Astrocyte of the spinal cord (primary cell): ENCODE data around the gene ERBIN.
"Not testable (repeated sequence)": the region's sequence is repeated elsewhere in the genome, so short reads cannot be mapped to it uniquely, and the experiment has no call there.

ENCODE experiments used
- DNase-seq: peaks from one replicate; pipeline ENCODE4 v3.0.0; 2011; ENCODE audit warnings: low read depth, low spot score
- H3K4me3 ChIP-seq: 2 replicates; pipeline ENCODE4 v1.5.1; 2011; ENCODE audit warnings: low read depth, mild to moderate bottlenecking, low read length, moderate library complexity
- in situ Hi-C: cut with HindIII; loops from 2 replicates; pipeline ENCODE4 v1.10.0; 2017; ENCODE audit warnings: low sequenced_read_pairs
- TF ChIP-seq, protein P1 (sequence below): IDR thresholded peaks from 2 replicates; pipeline ENCODE4 v1.5.1; 2012; ENCODE audit warnings: low read depth, mild to moderate bottlenecking, low read length, inconsistent platforms

ERBIN gene

DNA sequence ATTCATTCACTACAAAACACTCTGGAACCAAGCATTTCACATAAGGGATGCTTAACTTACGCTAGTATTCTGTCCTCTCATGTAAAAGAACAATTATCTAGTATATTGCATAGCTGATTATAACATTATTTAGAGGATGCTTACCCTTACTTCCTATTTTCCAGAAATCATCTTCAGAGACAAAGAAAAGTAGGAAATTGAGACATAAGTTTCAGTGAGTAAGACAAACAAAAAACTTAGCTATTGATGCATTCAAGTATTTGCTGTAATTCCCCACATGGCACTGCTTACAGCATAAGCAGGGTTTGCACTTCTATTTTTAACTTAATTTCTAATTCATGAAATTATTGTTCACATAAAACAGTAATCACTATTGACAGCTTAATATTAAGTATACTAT lies 112.9 kb downstream of the ERBIN start:
- TF ChIP-seq, protein P1, sequence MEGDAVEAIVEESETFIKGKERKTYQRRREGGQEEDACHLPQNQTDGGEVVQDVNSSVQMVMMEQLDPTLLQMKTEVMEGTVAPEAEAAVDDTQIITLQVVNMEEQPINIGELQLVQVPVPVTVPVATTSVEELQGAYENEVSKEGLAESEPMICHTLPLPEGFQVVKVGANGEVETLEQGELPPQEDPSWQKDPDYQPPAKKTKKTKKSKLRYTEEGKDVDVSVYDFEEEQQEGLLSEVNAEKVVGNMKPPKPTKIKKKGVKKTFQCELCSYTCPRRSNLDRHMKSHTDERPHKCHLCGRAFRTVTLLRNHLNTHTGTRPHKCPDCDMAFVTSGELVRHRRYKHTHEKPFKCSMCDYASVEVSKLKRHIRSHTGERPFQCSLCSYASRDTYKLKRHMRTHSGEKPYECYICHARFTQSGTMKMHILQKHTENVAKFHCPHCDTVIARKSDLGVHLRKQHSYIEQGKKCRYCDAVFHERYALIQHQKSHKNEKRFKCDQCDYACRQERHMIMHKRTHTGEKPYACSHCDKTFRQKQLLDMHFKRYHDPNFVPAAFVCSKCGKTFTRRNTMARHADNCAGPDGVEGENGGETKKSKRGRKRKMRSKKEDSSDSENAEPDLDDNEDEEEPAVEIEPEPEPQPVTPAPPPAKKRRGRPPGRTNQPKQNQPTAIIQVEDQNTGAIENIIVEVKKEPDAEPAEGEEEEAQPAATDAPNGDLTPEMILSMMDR: no peak
- no peak for DNase-seq
- no peak overlapping the region for H3K4me3 ChIP-seq
- in situ Hi-C loops: no loop called here

DNA sequence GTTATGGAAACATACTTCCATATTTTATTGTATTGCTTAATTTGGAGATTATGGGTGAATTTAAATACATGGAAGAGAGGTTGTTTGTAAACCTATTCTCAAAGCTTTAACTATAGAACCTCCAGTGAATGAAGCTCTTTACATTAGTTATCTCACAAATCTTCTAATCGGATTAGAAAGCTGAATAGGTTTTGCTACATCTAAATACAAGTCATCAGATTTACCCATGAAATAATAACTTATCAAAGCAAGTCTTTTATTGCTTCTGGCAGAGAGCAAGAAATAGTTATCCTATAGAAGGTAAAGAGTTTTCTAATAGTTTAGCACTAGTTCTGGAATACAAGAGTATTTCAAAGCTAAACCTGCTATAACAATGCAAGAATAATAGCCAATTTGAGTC lies 113.3 kb downstream of the ERBIN start:
- in situ Hi-C loops: no loop called here
- DNase-seq: no peak
- no peak overlapping the region for H3K4me3 ChIP-seq
- TF ChIP-seq, protein P1: no peak

DNA sequence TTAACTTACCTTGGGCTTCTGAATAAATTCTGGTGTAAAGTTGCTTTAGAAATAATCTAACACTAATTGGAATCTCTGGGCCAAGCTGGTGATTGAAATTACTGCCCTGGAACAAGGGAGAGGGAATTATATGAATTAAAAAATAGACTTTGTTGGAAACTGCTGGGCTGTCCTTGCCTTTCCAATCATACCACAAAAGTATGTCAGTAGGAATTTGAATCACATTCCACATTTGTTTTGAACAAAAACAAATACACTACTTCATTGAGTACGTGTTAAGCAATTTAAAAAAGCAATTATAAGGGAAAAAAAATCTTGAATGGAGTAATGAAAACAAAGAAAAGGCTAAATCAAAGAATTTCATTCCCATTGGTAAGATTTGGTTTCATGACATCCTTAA lies 115.3 kb downstream of the ERBIN start:
- TF ChIP-seq, protein P1: no peak
- in situ Hi-C loops: no loop called here
- DNase-seq: no peak
- no peak overlapping the region for H3K4me3 ChIP-seq

DNA sequence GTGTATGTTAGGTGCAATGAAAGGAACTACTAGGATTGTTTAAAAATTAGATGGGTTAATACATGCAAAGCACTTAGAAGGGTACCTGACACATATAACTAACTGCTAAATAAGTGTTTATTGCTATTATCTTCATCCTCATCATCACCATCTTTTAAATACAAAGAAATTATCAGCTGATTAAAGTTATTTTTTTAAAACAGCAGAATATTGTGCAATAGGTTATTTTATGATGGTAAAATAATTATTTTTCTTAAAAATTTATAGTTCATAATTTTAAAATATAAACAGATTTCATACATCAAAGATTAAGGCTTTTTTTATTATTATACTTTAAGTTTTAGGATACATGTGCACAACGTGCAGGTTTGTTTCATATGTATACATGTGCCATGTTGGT lies 130.9 kb downstream of the ERBIN start:
- in situ Hi-C loops: no loop called here
- DNase-seq: no peak
- no peak overlapping the region for H3K4me3 ChIP-seq
- TF ChIP-seq, protein P1: no peak

DNA sequence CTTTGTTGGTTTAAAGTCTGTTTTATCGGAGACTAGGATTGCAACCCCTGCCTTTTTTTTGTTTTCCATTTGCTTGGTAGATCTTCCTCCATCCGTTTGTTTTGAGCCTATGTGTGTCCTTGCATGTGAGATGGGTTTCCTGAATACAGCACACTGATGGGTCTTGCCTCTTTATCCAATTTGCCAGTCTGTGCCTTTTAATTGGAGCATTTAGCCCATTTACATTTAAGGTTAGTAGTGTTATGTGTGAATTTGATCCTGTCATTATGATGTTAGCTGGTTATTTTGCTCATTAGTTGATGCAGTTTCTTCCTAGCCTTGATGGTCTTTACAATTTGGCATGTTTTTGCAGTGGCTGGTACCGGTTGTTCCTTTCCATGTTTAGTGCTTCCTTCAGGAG lies 134.9 kb downstream of the ERBIN start:
- H3K4me3 ChIP-seq, in situ Hi-C loops, DNase-seq: not testable (repeated sequence)

DNA sequence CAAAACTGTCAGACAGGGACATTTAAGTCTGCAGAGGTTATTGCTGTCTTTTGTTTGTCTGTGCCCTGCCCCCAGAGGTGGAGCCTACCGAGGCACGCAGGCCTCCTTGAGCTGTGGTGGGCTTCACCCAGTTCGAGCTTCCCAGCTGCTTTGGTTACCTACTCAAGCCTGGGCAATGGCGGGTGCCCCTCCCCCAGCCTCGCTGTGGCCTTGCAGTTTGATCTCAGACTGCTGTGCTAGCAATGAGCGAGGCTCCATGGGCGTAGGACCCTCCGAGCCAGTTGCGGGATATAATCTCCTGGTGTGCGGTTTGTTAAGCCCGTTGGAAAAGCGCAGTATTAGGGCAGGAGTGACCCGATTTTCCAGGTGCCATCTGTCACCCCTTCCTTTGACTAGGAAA lies 136.7 kb downstream of the ERBIN start:
- in situ Hi-C loops, H3K4me3 ChIP-seq, DNase-seq: not testable (repeated sequence)

DNA sequence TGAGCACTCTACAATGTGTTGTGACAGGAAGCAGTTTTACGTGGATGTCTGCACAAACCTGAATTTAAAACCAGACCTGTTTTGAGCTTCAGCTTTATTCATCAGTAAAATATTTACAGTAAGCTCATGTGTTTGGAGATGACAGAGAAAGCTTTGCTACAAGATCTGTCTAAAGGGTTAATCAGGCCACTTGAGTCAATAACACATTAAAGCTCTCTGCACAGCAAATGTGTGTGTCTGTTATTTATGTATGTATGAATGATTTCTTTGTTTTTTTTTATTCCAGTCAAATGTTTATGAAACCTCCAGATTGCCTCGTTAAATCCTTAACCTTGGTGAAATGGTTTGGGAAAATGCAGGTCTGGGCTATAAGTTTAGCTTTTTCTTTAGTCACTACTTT lies 140.5 kb downstream of the ERBIN start:
- in situ Hi-C loops: no loop called here
- no peak overlapping the region for H3K4me3 ChIP-seq
- TF ChIP-seq, protein P1: no peak
- no peak for DNase-seq

DNA sequence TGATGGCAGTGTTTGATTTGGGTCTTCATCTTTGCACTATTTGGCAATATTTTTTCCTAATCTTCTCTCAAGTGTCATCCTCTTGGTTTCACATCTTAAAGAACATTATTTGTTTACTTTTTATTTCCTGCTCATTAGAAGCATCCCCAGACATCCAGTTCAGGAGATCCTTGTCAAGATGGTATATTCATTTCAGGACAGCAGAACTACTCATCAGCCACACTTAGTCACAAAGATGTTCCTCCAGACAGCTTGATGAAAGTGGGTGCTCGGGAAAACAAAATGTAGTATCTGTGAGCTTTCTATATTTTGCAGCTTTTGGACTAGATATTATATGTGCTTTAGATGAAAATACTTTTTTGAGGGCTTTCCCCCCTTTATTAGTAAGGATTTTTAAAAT lies 145.7 kb downstream of the ERBIN start:
- no peak overlapping the region for H3K4me3 ChIP-seq
- TF ChIP-seq, protein P1: no peak
- in situ Hi-C loops: no loop called here
- DNase-seq: no peak
